HG02623 (cell line): ENCODE measurements around the gene MEIOB.

Experiments
- ATAC-seq: cut with Tn5 transposase; IDR thresholded peaks from one replicate; pipeline ENCODE4 v1.9.1; 2021; ENCODE audit warnings: moderate library complexity; ENCODE audit not compliant: unreplicated experiment

MEIOB gene

GRCh38 chr16:1789643-1790045 is 82.3 kb downstream of the MEIOB start:
- ATAC-seq: no peak

DNA sequence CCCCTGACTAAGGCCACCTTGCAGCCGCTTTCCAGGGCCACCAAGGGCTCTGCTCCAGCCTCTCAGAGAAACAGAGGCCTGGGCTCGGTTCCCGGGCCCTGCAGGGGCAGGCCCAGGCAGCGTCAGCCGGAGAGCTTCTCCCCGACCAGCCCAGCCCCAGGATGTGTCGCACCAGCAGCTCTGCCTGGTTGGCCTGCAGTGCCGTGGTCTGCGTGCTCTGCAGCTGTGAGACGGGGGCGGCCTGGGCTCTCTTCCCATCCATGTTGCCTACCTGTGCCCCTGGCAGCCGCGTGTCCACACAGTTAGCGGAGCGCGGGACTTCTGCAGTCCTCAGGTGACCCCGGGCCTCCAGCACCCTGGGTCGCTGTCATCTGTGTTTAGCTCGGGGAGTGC is 83.3 kb downstream of the MEIOB start:
- no peak for ATAC-seq

- no peak for ATAC-seq
Observed at GRCh38 chr16:1788095-1788707, 83.8 kb downstream of the MEIOB start.

GRCh38 chr16:1787322-1788094 is 84.5 kb downstream of the MEIOB start:
- no peak for ATAC-seq

GRCh38 chr16:1787056-1787321 is 85.0 kb downstream of the MEIOB start:
- no peak for ATAC-seq

GRCh38 chr16:1786242-1787055 is 85.5 kb downstream of the MEIOB start:
- no peak for ATAC-seq

DNA sequence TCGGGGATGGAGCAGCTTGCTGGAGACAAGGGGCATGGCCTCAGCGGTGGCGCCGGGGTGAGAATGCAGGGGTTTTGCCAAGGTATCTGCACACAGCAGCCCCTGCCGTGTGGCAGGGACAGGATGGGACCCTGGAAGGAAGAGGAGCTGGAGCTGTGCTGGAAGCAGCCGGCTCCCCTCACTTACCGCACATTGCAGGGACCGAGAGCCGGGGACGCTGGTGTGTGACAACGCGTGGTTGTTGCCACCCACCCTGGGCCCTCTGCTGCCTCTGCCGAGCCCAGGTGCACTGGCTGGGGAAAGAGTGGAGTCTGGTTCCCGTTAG is 86.2 kb downstream of the MEIOB start:
- ATAC-seq: no peak

DNA sequence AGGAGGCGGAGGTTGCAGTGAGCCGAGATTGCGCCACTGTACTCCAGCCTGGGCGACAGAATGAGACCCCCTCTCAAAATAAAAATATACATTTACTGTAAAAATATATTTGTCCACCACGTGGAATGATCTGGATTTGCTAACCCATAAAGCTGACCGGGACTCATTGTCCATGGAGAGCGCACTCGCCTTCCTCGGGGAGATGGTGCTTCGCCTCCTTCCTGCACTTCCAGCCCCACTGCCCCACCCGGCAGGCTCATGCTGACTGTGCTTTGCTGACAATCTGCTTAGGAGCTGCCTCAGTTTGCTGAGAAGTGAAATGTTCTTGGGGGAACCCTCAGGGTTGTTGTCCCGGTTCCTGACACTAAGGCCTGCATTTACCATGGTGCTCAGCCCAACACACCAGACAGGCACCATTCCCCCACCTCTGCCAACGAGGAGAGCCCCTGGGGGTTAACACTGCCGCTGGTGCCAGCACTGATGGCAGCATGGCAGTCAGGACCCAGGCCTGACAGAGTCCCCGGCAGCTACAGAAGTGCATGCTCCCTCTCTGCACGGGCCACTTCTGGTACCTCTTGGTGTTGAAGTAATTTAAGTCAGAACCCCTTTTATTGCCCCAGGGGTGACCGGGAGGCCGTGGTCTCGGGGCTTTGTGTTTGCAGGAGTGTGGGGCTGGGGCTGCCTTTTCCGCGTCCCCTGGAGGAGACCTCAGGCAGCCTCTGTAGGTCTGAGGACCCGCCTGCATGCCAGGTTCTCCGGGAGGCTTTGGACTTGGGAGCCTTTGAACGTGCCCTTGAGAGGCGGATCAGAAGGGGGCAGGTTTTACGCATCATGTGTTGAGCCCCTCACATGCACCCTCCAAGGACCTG is 86.8 kb downstream of the MEIOB start:
- ATAC-seq: no peak
